CMK (cell line): ENCODE results near the gene LDLRAD4.
"Not testable (repeated sequence)": the region's sequence is repeated elsewhere in the genome, so short reads cannot be mapped to it uniquely, and the experiment has no call there.

Experiments used
- DNase-seq: peaks from one replicate; pipeline ENCODE4 v3.0.0-alpha.2; 2010; ENCODE audit warnings: low read depth

Gene LDLRAD4

DNA sequence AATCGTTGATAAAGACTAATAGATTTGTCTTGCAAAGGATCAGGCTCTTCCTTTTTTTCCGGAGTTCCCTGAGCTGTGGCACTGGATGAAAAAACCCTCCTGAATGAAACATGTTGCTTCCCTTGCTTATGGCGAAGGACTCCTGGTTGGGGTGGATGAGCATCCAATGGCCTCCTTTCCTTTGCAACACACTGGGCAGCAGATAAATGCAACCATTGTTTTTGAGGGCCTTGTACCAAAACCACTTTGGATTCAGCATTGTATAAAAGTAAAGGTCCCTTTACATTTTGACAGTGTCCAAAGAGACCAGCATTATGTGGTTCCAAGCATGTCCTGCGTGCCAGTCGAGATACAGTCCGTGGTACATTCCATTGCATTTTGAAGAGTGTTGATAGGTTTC is 463.1 kb downstream of the LDLRAD4 start:
- DNase-seq: no peak

DNA sequence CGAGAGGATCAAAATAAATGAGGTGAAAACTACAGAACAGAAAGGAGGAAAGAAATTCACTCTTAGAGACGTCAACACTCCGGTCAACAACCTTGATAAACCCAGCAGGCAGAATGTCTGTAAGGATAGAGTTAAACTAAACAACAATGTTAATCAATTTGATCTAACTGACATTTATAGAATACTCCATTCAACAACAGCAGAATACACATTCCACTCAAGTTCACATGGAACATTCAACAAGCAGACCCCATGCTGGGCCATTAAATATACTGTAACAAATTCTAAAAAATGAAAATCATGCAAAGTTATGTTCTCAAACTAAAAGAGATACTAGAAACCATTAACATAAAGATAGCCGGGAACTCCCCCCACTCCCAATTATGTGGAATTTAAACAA is 466.0 kb downstream of the LDLRAD4 start:
- no peak for DNase-seq

DNA sequence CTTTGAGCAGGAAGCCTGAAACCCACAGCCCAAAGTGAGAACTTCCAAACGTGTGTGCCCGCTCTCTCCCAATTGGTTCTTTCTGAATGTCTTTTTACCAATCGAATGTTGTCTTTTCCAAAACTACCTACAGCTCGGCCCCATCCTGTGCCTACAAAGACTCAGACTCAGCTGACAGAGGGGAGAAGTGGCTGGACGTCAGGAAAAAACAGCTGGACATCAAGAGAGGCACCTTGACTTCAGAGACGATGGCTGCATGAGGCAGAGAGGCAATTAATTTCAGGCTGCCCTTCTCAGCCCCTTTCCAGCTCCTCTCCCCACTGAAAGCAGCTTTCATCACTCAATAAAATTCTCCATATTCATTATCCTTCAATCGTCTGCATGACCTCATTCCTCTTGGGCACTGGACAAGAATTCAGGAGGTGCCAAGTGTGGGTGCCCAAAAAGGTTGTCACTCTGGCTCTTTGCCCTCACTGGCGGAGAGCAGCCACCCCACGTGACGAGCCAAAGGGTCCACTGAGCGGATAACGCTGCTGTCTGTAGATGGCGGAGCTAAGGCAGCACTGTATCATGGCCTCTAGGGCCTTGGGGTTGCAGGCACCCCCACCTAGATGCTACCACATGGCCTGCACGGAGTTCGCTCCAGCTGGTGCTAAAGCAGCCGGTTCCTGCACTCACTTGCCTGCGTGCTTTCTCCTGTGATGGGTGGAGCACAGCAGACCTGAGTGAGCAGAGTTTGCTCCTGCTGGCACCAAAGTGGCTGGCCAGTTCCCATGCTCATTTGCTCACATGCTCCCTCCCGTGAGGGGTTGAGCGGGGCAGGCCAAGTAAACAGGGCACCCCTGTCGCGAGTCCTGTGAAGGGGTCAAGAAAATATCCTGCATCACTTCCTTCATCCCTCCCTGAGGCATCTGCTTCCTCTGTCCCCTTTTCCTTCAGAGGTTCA is 469.9 kb downstream of the LDLRAD4 start:
- no peak for DNase-seq

DNA sequence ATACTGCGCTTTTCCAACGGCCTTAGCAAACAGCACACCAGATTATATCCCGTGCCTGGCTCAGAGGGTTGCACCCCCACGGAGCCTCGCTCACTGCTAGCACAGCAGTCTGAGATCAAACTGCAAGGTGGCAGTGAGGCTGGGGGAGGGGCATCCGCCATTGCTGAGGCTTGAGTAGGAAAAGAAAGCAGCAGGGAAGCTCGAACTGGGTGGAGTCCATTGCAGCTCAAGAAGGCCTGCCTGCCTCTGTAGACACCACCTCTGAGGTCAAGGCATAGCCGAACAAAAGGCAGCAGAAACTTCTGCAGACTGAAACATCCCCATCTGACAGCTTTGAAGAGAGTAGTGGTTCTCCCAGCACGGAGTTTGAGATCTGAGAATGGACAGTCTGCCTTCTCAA is 471.5 kb downstream of the LDLRAD4 start:
- DNase-seq: not testable (repeated sequence)

DNA sequence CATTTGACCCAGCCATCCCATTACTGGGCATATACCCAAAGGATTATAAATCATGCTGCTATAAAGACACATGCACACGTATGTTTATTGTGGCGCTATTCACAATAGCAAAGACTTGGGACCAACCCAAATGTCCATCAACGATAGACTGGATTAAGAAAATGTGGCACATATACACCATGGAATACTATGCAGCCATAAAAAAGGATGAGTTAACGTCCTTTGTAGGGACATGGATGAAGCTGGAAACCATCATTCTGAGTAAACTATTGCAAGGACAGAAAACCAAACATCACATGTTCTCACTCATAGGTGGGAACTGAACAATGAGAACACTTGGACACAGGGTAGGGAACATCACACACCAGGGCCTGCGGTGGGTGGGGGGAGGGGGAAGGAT is 476.8 kb downstream of the LDLRAD4 start:
- not testable (repeated sequence) for DNase-seq

DNA sequence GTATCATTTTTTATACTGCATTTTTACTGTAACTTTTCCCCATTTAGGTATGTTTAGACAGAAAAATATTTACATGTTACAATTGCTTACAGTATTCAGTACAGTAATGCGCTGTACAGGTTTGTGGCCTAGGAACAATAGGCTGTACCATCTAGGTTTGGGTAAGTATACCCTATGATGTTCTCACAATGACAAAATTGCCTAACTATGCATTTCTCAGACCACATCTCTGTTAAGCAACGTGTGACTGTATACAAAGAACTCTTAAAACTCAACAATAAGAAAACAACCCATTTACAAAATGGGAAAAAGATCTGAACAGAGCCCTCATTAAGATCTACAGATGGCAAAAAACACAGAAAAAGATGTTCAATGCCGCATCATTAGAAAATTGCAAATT is 478.4 kb downstream of the LDLRAD4 start:
- no peak for DNase-seq

DNA sequence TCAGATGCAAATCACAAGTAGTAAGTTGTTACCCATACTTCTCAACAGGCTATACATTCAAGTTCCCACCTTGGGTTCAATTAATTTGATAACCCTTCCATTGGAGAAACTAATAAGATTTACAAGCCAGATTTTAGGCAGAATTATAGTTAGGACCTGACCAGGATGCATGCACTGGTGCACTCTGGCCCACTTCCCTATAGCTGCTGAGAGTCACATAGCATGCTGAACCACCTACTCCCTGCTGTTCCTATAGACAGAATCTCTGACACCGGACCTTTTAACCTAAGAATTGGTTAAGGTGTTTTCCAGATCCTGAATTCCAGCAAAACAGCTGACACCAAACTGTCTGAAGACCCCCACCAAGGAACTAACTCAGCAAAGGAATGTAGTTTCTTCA is 481.6 kb downstream of the LDLRAD4 start:
- no peak for DNase-seq
